Calu3 (cell line): ENCODE results near the gene FHAD1. TPM values are rescaled to one million over a fixed set of nuclear protein-coding genes. Genes with fewer than 3 reads are reported as not detected.

Experiments used
- BruUV-seq: library from RNA; stranded (reverse); fragments of 400-500 nt; replicated peaks from 2 replicates; lab custom pipeline; 2021; lab: Mats Ljungman, UMichigan
- CTCF ChIA-PET: fragments of 300-600 bp; sonication (Branson Sonifier 250); formaldehyde crosslinking; loops from one replicate; lab custom pipeline; 2022; ENCODE audit warnings: antibody characterized with exemption; lab: Charles Lee
- DNase-seq: peaks from one replicate; pipeline ENCODE4 v3.0.0; 2022
- H3K27ac Mint-ChIP-seq: one replicate; pipeline ENCODE4 v1.8.0; 2022; ENCODE audit warnings: mixed read lengths; ENCODE audit not compliant: unreplicated experiment
- H3K27me3 Mint-ChIP-seq: one replicate; pipeline ENCODE4 v1.8.0; 2022; ENCODE audit warnings: mixed read lengths; ENCODE audit not compliant: unreplicated experiment
- H3K36me3 Mint-ChIP-seq: one replicate; pipeline ENCODE4 v1.8.0; 2022; ENCODE audit warnings: mild to moderate bottlenecking, moderate library complexity, mixed read lengths; ENCODE audit not compliant: insufficient read depth, unreplicated experiment
- H3K4me1 Mint-ChIP-seq: one replicate; pipeline ENCODE4 v1.8.0; 2022; ENCODE audit warnings: mild to moderate bottlenecking, low read depth, mixed read lengths; ENCODE audit not compliant: unreplicated experiment
- H3K4me3 Mint-ChIP-seq: one replicate; pipeline ENCODE4 v1.8.0; 2022; ENCODE audit warnings: mild to moderate bottlenecking, low read depth, moderate library complexity, mixed read lengths; ENCODE audit not compliant: unreplicated experiment
- H3K9me3 Mint-ChIP-seq: one replicate; pipeline ENCODE4 v1.8.0; 2022; ENCODE audit warnings: low read depth, mixed read lengths; ENCODE audit not compliant: unreplicated experiment
- CTCF ChIP-seq: fragments of 200-600 bp; IDR thresholded peaks from one replicate; pipeline ENCODE4 v1.8.0; 2022; ENCODE audit warnings: antibody characterized with exemption; ENCODE audit not compliant: unreplicated experiment
- intact Hi-C: fragments of 100-400 bp; cut with micrococcal nuclease; formaldehyde crosslinking; loops from one replicate; pipeline ENCODE4 v1.10.0; 2022; ENCODE audit not compliant: unreplicated experiment
- total RNA-seq: library from RNA; stranded (reverse); gene quantifications from 2 replicates; pipeline ENCODE4 v1.2.3, GENCODE V29; 2022

The FHAD1 gene
- total RNA-seq, 1 experiment from 2014 or later: 2.7 TPM

GRCh38 chr1:15346346-15347030 is 99.5 kb downstream of the FHAD1 start:
- Mint-ChIP-seq H3K36me3 (no peaks in the 10 kb centered on the region), H3K9me3 (no peaks in the 10 kb centered on the region), H3K27ac (no peak overlapping the region), H3K27me3 (no peaks in the 10 kb centered on the region), H3K4me3 (no peak overlapping the region), H3K4me1 (peaks cover 30% of the 10 kb centered on the region)
- DNase-seq: no peak
- no TSS peak for BruUV-seq
- TF ChIP-seq CTCF: no peak
- CTCF ChIA-PET: no interaction called here
- intact Hi-C loops: no loop called here

- no peaks in the 10 kb centered on the region for H3K9me3 Mint-ChIP-seq
- BruUV-seq: no TSS peak
- CTCF ChIA-PET: no interaction called here
- no peak overlapping the region for H3K4me3 Mint-ChIP-seq
- peaks cover 1% of the 10 kb centered on the region for H3K36me3 Mint-ChIP-seq
- TF ChIP-seq CTCF: no peak
- no peak for DNase-seq
- H3K27ac Mint-ChIP-seq: no peak overlapping the region
- H3K4me1 Mint-ChIP-seq: peaks cover 36% of the 10 kb centered on the region
- intact Hi-C loops: no loop called here
- no peaks in the 10 kb centered on the region for H3K27me3 Mint-ChIP-seq
Measured at GRCh38 chr1:15347182-15347581, 100.2 kb downstream of the FHAD1 start.

DNA sequence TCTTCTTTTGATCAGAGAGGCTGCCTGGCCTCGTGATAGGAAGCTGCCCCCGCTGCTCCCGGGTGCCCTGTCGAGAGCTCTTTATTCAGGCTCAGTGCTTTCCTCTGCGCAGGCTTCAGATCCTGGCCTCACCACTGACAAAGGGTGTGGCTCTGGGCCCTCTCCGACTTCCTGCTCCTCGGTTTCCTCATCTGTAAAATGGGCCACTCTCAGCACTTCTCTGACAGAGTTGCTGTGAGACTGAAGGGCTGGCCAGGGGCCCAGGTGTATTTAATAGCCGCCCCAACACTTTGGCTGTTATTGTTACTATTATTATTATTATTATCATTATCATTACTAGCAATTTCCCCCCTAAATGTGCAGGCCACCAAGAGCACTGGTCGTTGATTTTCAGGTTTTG is 101.6 kb downstream of the FHAD1 start:
- no peak for TF ChIP-seq CTCF
- CTCF ChIA-PET: no interaction called here
- Mint-ChIP-seq H3K36me3 (peaks cover 11% of the 10 kb centered on the region), H3K4me3 (no peak overlapping the region), H3K9me3 (no peaks in the 10 kb centered on the region), H3K27me3 (no peaks in the 10 kb centered on the region), H3K4me1 (peaks cover 45% of the 10 kb centered on the region), H3K27ac (no peak overlapping the region)
- intact Hi-C loops: no loop called here
- no TSS peak for BruUV-seq
- no peak for DNase-seq

- peaks cover 48% of the 10 kb centered on the region for H3K4me1 Mint-ChIP-seq
- TF ChIP-seq CTCF: no peak
- H3K9me3 Mint-ChIP-seq: no peaks in the 10 kb centered on the region
- H3K4me3 Mint-ChIP-seq: no peak overlapping the region
- intact Hi-C loops: no loop called here
- CTCF ChIA-PET: no interaction called here
- no peaks in the 10 kb centered on the region for H3K27me3 Mint-ChIP-seq
- BruUV-seq: no TSS peak
- DNase-seq: no peak
- peaks cover 11% of the 10 kb centered on the region for H3K36me3 Mint-ChIP-seq
- H3K27ac Mint-ChIP-seq: no peak overlapping the region
Measured at GRCh38 chr1:15349133-15349532, 102.1 kb downstream of the FHAD1 start.
